ENCODE measurements around the gene CD151.

DNA sequence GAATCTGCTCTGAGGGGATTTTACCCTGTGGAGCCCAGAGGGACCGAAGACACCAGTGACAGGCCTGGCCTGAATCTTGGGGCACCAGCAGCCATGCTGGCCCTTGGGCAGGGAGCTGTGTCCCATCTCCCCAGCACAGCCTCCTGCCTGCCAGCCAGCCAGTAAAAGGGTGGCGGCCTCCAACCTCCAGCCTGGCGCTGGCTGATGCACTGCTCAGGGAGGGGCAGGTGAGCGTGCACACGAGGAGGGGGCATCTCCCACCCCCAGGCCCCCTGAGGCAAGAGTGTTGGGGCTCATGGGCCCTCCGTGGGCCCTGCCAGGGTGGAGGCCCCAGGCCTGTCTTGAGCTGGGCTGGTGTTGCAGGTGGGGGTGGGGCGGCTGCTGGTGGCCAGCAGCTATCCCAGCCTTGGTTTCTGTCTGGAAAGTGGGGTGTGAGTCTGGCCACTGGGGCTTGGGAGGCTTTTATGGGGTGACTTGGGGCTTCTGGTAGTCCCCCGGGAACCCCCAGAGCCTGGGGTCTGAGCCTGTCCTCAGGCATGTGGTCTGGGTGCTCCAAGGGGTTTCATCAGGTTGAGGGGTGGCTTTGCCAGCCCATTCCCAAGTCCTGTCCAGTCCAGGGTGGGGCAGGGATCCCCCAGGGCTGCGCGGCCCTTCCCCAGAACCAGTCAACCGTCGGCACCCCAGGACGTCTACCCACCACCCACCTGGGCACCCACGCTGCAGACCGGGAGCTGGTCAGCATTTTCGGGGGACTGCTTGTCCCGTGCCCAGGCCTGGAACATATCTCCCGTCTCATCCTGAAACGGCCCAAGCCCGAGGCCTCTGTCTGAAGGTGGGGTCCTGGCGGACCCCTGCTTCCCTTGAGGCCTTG is 27.7 kb downstream of the CD151 start:
- no peak for TF ChIP-seq HNF4A (conservative IDR thresholded peaks at IDR 0.05)
- no peak for TF ChIP-seq CTCF (IDR thresholded peaks at IDR 0.05; ENCODE audit: low read depth, low read length, missing input control)
- TF ChIP-seq TAF1 (conservative IDR thresholded peaks at IDR 0.05) = no peak
- TF ChIP-seq MAX (IDR thresholded peaks at IDR 0.05) = no peak
- no peak for TF ChIP-seq RAD21 (IDR thresholded peaks at IDR 0.05)
- TF ChIP-seq JUND (IDR thresholded peaks at IDR 0.05) = no peak
- no peak for TF ChIP-seq FOXA2 (IDR thresholded peaks at IDR 0.05)
- no peak for TF ChIP-seq REST (IDR thresholded peaks at IDR 0.05)
- TF ChIP-seq EGR1 (IDR thresholded peaks at IDR 0.05; ENCODE audit: low read depth in 2 of 2) = no peak
- TF ChIP-seq GABPA (IDR thresholded peaks at IDR 0.05 in 1 of 2, conservative IDR thresholded peaks at IDR 0.05 in 1 of 2) = no peak
- TF ChIP-seq, protein P1, sequence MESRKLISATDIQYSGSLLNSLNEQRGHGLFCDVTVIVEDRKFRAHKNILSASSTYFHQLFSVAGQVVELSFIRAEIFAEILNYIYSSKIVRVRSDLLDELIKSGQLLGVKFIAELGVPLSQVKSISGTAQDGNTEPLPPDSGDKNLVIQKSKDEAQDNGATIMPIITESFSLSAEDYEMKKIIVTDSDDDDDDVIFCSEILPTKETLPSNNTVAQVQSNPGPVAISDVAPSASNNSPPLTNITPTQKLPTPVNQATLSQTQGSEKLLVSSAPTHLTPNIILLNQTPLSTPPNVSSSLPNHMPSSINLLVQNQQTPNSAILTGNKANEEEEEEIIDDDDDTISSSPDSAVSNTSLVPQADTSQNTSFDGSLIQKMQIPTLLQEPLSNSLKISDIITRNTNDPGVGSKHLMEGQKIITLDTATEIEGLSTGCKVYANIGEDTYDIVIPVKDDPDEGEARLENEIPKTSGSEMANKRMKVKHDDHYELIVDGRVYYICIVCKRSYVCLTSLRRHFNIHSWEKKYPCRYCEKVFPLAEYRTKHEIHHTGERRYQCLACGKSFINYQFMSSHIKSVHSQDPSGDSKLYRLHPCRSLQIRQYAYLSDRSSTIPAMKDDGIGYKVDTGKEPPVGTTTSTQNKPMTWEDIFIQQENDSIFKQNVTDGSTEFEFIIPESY (IDR thresholded peaks at IDR 0.05) = no peak
- no peak for TF ChIP-seq YY1 (IDR thresholded peaks at IDR 0.05)
- TF ChIP-seq ATF3 (IDR thresholded peaks at IDR 0.05) = no peak

All from liver (tissue), 3 donors.